ENCODE results near the gene PALLD.

The PALLD gene

DNA sequence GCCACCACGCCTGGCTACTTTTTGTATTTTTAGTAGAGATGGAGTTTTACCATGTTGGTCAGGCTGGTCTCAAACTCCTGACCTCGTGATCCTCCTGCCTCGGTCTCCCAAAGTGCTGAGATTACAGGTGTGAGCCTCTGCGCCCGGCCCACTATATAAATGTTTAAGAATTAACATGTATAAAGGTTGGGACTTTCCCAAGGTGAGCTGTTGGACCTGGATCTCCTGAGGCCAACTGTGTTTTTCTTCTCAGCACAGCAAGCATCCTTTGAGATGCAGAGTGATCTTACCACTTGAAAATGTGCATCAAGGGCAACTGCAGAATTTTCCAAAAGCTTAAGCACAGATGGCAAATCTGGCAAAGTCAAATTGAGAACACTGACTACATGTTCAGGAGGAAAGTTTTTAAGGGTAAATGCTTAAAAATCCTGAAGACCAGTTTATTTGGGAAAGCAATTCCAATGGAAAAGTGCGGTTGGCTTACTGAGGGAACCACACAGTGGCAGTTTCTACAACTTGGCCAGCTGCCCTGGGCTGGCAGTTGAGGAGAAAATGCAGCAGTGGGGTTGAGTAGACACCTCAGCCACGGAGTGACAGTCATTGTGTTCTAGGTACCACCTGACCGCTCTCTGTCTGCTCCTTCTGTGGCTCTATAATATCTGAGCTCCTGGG, 344.3 kb downstream of the PALLD start:
- no peak for DNase-seq (ENCODE audit: low read depth)
- no peak overlapping the region for H3K4me3 ChIP-seq (ENCODE audit: low read depth, low read length)
- TF ChIP-seq, protein P1, sequence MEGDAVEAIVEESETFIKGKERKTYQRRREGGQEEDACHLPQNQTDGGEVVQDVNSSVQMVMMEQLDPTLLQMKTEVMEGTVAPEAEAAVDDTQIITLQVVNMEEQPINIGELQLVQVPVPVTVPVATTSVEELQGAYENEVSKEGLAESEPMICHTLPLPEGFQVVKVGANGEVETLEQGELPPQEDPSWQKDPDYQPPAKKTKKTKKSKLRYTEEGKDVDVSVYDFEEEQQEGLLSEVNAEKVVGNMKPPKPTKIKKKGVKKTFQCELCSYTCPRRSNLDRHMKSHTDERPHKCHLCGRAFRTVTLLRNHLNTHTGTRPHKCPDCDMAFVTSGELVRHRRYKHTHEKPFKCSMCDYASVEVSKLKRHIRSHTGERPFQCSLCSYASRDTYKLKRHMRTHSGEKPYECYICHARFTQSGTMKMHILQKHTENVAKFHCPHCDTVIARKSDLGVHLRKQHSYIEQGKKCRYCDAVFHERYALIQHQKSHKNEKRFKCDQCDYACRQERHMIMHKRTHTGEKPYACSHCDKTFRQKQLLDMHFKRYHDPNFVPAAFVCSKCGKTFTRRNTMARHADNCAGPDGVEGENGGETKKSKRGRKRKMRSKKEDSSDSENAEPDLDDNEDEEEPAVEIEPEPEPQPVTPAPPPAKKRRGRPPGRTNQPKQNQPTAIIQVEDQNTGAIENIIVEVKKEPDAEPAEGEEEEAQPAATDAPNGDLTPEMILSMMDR (conservative IDR thresholded peaks at IDR 0.05; ENCODE audit: low read depth, low read length), result no peak

DNA sequence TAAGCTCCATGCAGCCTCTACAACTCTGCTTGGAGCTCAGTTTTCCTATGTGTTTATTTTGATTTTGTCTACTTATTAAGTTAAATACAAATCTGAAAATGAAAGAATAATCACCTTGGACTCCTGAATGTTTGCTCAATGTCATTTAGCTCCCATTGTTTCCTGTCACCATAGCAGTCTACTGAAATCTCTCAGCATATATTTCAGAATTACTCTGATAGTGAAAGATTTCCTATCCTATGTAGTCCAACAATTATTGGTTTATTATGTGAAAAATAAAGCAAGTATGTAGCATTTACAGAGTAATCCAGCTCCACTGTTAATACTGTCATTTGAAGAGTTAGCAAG, 344.8 kb downstream of the PALLD start:
- no peak for DNase-seq (ENCODE audit: low read depth)
- H3K4me3 ChIP-seq (ENCODE audit: low read depth, low read length), result no peak overlapping the region
- TF ChIP-seq, protein P1 (conservative IDR thresholded peaks at IDR 0.05; ENCODE audit: low read depth, low read length), result no peak

DNA sequence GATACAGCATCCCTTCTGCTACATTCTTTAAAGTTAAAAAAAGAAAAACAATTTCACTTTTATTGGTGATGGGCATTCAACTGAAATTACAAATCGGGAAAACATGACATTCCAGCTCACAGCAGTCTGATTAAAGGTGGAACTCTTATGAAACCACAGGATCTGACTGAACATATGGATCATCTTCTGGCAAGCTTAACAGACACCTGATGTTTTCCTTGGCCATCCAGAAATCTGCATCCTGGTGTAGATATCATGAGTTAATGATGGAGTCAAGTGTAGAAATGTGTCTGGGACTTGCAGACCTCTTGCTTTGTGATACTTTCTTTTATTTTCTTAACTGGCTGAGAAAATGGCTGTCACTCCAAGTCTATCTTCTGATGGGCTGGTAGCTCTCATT, 345.3 kb downstream of the PALLD start:
- no peak overlapping the region for H3K4me3 ChIP-seq (ENCODE audit: low read depth, low read length)
- DNase-seq (ENCODE audit: low read depth), result no peak
- TF ChIP-seq, protein P1 (conservative IDR thresholded peaks at IDR 0.05; ENCODE audit: low read depth, low read length), result no peak

DNA sequence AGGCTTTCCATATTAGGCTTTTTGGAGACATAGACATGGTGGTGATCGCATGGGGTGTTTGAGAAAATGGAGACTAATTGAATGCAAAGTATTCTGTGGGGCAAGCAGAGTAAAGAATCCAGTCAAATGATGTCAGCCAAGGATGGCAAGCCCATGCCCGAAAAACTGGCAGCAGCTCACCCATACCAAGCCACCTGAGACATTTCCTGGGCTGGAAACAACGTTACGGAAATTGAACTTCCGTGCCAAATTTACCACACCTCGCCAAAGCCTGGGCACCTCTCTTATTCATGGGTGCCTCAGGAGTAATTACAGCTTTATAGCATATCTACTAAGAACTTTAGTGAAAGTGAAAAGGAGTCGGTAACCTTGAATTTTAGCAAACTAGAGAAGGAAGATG, 346.8 kb downstream of the PALLD start:
- DNase-seq (ENCODE audit: low read depth), result no peak
- TF ChIP-seq, protein P1 (conservative IDR thresholded peaks at IDR 0.05; ENCODE audit: low read depth, low read length), result no peak
- no peak overlapping the region for H3K4me3 ChIP-seq (ENCODE audit: low read depth, low read length)

DNA sequence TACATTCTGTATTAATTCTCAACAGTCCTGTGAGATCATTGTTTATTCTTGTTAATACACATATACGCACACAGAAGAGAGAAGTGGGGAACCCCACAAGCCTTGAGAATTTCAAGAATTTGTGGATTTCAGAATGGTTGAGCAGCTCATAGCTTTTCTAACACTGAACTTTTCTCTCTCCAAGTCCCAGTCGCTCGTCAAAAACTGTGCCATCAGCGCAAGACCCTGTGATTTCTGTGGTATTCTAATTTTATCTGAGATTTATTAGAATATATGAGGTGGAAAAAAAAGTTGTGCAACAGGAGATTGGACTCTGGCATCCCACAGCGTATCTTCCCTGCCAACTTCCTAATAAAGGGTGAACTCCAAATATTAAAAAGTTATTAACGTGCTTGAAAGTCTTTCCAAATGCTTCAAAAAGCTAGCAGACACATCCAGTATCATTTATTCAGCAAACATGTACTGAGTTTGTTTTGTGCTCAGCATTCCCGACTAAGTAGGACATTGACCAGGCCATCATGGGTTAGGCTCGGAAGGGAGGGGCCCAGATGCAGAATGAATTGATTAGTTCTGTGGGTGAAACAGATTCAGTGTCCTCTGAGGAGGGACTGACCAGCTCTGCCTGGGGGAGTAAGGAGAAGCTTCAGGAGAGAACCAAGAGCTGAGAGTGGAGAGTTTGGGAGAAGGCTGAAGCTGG, 347.6 kb downstream of the PALLD start:
- DNase-seq (ENCODE audit: low read depth), result peak; percentile 80
- TF ChIP-seq, protein P1 (conservative IDR thresholded peaks at IDR 0.05; ENCODE audit: low read depth, low read length), result no peak
- no peak overlapping the region for H3K4me3 ChIP-seq (ENCODE audit: low read depth, low read length)

DNA sequence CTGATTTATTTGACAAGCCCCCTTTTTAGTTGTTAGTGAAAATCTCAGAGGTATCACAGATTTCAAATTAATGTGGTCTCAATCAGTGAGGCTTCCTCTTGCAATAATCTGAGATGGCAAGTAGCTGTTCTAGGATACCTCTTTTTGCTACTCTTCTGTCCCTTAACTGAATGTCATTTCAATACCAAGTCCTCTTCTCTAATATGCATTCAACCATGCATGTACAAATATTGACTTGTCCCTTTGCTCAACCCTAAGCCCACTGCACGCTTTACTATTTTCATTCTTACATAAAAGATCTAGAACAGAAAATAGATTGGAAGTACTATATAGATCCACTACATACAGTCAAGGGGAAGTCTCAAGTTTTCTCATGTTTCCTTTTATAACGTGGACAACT, 349.0 kb downstream of the PALLD start:
- no peak for DNase-seq (ENCODE audit: low read depth)
- no peak overlapping the region for H3K4me3 ChIP-seq (ENCODE audit: low read depth, low read length)
- TF ChIP-seq, protein P1 (conservative IDR thresholded peaks at IDR 0.05; ENCODE audit: low read depth, low read length), result no peak

DNA sequence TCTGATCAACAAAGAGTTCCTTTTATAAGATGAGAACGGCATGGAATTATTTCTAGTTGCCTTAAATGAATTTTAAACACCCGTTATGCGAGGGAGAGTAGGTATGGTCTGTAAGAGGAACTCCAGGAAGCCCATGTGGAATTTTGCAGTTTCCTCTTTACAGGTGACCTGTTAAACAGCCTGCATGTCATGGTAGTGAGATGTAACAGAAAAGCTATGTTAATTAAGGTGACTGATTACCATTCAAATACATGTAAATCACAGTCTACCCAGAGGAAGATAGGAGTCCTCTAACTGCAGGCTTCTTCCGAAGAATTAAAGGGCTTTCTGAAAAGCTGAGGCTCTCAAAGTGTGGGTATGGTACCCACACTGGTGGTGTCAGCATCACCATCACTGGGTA, 349.6 kb downstream of the PALLD start:
- TF ChIP-seq, protein P1 (conservative IDR thresholded peaks at IDR 0.05; ENCODE audit: low read depth, low read length), result no peak
- no peak for DNase-seq (ENCODE audit: low read depth)
- H3K4me3 ChIP-seq (ENCODE audit: low read depth, low read length), result no peak overlapping the region

All from choroid plexus epithelial cell (primary cell).